HG02588 (cell line): Measurements from ENCODE around the gene NAP1L1.
A peak's percentile ranks its signal among the peaks of the same experiment; 100 is the strongest.

ENCODE experiments used
- ATAC-seq: cut with Tn5 transposase; IDR thresholded peaks from one replicate; pipeline ENCODE4 v1.9.1; 2021; ENCODE audit warnings: mild to moderate bottlenecking, moderate library complexity; ENCODE audit not compliant: unreplicated experiment

Gene NAP1L1

GRCh38 chr12:76084863-76085519 lies 506 bp upstream of the NAP1L1 start:
- ATAC-seq, result peak; percentile 65

- no peak for ATAC-seq
Measured at GRCh38 chr12:76083246-76083903, 1.1 kb downstream of the NAP1L1 start.

GRCh38 chr12:76081909-76082308 lies 2.6 kb downstream of the NAP1L1 start:
- ATAC-seq, result no peak

GRCh38 chr12:76080729-76081415 lies 3.6 kb downstream of the NAP1L1 start:
- no peak for ATAC-seq

GRCh38 chr12:76080017-76080728 lies 4.3 kb downstream of the NAP1L1 start:
- no peak for ATAC-seq

GRCh38 chr12:76078748-76079147 lies 5.7 kb downstream of the NAP1L1 start:
- ATAC-seq, result no peak

- ATAC-seq, result no peak
Measured at GRCh38 chr12:76075448-76075847, 9.0 kb downstream of the NAP1L1 start.

GRCh38 chr12:76074701-76075336 lies 9.7 kb downstream of the NAP1L1 start:
- no peak for ATAC-seq

GRCh38 chr12:76073561-76073960 lies 10.9 kb downstream of the NAP1L1 start:
- ATAC-seq, result no peak

- ATAC-seq, result no peak
Measured at GRCh38 chr12:76072568-76072967, 11.9 kb downstream of the NAP1L1 start.

GRCh38 chr12:76069339-76069738 lies 15.1 kb downstream of the NAP1L1 start:
- ATAC-seq, result no peak

GRCh38 chr12:76065917-76066316 lies 18.6 kb downstream of the NAP1L1 start:
- no peak for ATAC-seq

GRCh38 chr12:76064904-76065303 lies 19.6 kb downstream of the NAP1L1 start:
- ATAC-seq, result no peak

- ATAC-seq, result no peak
Measured at GRCh38 chr12:76060111-76060510, 24.4 kb downstream of the NAP1L1 start.

GRCh38 chr12:76057326-76057725 lies 27.2 kb downstream of the NAP1L1 start:
- ATAC-seq, result no peak

- no peak for ATAC-seq
Measured at GRCh38 chr12:76055393-76055792, 29.1 kb downstream of the NAP1L1 start.

- no peak for ATAC-seq
Measured at GRCh38 chr12:76049575-76050251, 34.8 kb downstream of the NAP1L1 start.

- no peak for ATAC-seq
Measured at GRCh38 chr12:76047742-76048141, 36.7 kb downstream of the NAP1L1 start.

- ATAC-seq, result no peak
Measured at GRCh38 chr12:76047060-76047459, 37.4 kb downstream of the NAP1L1 start.

- no peak for ATAC-seq
Measured at GRCh38 chr12:76043377-76043776, 41.1 kb downstream of the NAP1L1 start.
